ENCODE data around the gene SORT1.
"Not testable (repeated sequence)": the region's sequence is repeated elsewhere in the genome, so short reads cannot be mapped to it uniquely, and the experiment has no call there.

Gene SORT1

GRCh38 chr1:109396871-109397580 is 692 bp downstream of the SORT1 start:
- DNase-seq: no peak

- DNase-seq: no peak
Observed at GRCh38 chr1:109396513-109396839, 1.2 kb downstream of the SORT1 start.

DNA sequence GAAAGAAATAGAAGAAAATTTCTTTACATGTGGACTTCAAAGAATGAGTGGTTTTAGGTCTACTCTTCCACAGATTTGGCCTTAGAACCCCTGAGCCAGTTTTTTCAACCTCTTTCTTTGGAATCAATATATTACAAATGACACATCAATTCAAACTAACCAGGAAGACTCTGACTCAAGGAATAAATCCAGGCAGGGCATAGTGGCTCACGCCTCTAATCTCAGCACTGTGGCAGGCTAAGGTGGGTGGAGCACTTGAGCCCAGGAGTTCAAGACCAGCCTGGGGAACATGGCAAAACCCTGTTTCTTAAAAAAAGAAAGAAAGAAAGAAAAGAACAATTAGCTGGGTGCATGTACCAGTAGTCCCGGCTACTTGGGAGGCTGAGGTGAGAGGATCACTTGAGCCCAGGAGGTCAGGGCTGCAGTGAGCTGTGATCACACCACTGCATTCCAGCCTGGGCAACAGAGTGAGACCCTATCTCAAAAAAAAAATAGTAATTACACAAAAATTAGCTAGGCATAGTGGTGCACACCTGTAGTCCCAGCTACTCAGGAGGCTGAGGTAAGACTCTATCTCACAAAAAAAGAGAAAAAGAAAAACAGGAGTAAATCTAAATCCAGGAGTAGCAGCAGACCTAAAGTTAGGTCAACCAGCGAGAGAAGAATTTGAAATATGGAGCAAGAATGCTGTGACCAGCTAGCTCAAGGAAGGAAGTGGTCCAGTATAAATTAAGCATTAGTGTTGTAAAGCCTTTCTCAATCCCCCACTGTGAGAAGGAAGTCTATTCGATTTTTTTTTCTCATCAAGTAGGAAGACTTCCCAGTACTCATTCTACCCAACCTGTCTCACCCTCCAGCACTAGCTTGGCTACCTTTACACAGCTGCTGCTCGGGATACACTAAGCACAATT is 1.9 kb downstream of the SORT1 start:
- no peak for DNase-seq

GRCh38 chr1:109395282-109395599 is 2.5 kb downstream of the SORT1 start:
- not testable (repeated sequence) for DNase-seq

GRCh38 chr1:109394591-109395281 is 3.0 kb downstream of the SORT1 start:
- no peak for DNase-seq

DNA sequence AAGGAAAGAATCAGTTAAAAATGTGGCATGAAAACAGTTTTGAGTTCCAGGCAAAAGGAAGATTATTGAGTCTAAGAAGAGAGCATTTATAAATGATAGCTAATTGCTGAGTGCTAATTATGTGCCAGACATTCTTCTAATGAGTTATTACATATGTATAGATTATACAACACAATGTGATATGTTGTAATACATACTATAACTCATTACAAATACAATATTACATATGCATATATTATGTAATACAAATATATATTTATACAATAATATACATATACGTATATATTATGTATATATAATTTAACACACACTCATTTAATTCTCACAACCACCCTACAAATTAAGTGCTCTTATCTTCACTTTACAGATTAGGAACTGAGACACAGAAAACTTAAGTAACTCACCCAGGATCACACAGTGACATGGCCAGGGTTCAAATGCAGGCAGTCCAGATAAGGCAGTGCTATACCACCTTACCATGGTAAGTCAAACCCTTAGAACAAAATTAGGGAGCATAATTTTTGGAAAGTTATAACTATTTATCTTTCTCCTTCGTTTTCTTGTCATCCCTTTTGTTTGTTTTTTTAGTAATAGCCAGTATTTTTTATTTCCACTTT is 4.0 kb downstream of the SORT1 start:
- no peak for DNase-seq

DNA sequence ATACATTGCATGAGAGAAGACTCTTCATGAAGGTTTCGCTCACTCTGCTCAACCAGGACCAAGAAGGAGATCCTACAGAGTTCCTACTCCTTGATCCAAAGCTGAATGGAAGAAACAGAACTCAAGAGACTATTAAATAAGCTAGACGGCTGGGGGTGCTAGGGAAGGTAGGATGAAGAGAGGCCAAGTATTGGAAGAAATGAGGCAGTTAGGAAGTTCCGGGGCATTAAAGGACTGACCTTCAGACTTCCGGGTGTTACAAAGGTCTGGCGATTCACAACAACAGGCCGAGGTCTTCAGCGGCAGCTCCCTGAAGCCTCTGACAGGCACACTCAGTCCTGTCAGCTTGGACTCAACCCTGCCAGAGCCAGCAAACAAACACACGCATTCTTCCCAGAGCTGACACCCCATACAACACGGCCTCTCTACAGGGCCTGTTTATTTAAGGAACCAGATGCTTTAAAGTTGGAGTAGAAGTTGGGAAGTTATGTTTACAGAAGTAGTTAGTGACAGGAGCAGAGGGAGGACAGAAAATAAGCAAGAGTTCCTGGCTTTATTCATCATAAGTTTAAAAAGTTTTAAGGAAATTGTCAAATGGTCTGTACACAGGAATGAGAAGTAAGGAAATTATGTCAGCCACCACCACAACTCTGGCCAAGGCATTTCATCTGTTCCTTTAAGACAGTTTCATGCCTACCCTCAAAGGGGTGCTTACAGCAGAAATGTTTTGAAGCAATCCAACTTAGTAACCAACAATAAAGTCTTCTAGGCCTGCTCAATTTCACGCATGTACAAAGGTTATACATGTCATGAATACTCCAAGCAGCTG is 4.7 kb downstream of the SORT1 start:
- no peak for DNase-seq

DNA sequence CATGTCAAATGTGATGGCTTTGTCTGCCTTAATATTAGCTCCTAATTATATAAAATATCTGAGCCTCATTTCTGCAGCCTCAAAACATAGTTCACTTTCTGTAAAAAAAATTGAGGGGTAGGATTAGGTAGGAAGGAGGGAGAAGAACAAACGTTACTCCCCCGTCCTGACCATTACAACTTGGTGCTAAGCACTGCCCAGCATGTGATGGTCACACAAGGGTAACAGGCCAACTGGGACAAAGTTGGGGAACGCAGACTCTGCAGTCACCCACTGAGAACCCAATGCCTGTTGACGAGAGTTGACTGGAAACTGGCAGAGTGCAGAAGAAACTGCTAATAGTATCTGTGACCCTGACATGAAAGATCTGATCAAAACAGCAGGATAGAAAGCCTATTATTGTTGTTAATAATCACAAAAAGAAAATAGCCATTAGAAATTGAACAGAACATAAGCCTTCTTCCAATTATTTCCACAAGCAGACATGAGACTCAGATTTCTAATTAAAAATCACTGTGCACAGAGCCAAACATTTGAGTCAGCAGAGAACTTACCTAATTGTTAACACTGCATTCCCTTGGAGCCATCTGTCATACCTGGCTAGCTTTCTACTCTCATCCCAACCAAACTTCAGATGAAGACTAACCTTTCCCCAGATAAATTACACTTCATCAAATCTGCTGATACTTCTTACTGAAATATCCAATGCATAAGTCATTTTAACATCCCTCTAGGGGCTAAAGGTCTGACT is 5.5 kb downstream of the SORT1 start:
- DNase-seq: no peak

DNA sequence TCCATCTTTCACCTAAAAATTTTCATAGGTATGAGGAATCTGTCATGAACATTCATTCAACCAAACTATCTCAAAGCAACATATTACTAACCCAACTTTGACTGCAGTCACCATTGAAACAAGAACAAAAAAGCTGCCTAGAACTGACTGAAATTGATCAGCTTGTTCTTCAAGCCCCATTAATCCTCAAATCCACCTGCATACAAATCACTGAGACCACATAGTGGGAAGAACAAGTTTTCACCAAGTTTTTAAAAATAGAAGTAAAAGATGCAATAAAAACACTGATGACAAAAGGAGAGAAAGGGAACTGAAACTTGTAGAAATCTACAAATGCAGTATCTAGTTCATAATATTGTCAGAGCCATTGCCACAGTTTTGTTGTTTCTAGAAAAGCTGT is 6.1 kb downstream of the SORT1 start:
- no peak for DNase-seq

- DNase-seq: no peak
Observed at GRCh38 chr1:109391157-109391556, 6.6 kb downstream of the SORT1 start.

GRCh38 chr1:109389638-109390341 is 7.9 kb downstream of the SORT1 start:
- DNase-seq: no peak

- DNase-seq: no peak
Observed at GRCh38 chr1:109388884-109389637, 8.7 kb downstream of the SORT1 start.

- DNase-seq: no peak
Observed at GRCh38 chr1:109388208-109388711, 9.5 kb downstream of the SORT1 start.

- no peak for DNase-seq
Observed at GRCh38 chr1:109386054-109386717, 11.5 kb downstream of the SORT1 start.

GRCh38 chr1:109385417-109385816 is 12.3 kb downstream of the SORT1 start:
- no peak for DNase-seq

- no peak for DNase-seq
Observed at GRCh38 chr1:109383854-109384253, 13.9 kb downstream of the SORT1 start.

GRCh38 chr1:109383087-109383779 is 14.5 kb downstream of the SORT1 start:
- DNase-seq: no peak

- DNase-seq: no peak
Observed at GRCh38 chr1:109381573-109381972, 16.1 kb downstream of the SORT1 start.

DNA sequence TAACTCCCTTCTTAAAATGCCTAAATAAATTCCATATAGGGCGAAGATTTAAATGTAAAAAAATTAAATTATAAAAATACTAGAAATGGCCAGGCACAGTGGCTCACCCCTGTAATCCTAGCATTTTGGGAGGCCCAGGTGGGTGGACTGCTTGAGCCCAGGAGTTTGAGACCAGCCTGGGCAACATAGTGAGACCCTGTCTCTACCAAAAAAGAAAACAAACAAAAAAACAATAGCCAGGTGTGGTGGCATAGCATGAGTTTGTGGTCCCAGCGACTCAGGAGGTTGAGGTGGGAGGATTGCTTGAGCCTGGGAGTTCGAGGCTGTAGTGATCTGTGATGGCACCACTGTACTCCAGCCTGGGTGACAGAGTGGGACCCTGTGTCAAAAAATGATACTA is 17.8 kb downstream of the SORT1 start:
- DNase-seq: no peak
